NOMO-1 (cell line): ENCODE measurements around the gene HIPK2.

ENCODE experiments used
- DNase-seq, 2 experiments: peaks; one replicate each; lab custom pipeline; 2025; ENCODE audit not compliant: unreplicated experiment in 2 of 2; lab: John Stamatoyannopoulos, UW

Gene HIPK2

DNA sequence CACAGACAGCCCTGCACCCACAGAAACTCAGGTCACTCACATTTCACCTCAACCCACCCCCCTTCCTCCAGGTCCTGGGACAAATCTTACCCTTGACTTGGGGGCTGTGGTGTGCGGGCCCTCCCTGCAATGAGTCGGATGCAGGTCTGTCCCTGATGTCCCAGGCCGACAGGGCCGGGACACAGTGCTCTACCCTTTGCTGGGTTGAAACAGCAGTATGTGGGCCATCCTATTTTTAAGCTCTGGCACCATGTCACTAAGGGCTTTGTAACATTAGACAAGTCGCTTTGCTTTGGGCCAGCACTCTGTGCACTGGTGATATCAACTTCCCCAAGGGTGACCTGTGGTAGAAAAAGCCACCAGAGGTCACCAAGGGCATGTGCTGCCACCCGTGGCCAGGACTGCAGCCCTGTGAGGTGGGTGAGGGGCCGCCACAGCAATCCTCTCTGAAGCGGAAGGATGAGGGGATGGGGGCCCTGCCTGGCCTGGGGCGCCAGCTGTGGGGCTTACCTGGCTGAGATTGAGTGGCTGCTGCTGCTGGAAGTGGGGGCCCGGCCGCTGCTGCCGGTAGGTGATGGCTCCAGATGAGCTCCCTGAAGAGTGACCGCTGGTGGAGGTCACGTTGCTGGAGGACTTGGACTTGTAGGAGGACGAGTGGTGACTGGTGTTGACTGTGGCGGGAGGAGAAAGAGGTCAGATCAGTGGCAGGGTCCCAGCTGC, 203.0 kb downstream of the HIPK2 start:
- DNase-seq = no peak

GRCh38 chr7:139573871-139574270, 203.9 kb downstream of the HIPK2 start:
- no peak for DNase-seq

DNA sequence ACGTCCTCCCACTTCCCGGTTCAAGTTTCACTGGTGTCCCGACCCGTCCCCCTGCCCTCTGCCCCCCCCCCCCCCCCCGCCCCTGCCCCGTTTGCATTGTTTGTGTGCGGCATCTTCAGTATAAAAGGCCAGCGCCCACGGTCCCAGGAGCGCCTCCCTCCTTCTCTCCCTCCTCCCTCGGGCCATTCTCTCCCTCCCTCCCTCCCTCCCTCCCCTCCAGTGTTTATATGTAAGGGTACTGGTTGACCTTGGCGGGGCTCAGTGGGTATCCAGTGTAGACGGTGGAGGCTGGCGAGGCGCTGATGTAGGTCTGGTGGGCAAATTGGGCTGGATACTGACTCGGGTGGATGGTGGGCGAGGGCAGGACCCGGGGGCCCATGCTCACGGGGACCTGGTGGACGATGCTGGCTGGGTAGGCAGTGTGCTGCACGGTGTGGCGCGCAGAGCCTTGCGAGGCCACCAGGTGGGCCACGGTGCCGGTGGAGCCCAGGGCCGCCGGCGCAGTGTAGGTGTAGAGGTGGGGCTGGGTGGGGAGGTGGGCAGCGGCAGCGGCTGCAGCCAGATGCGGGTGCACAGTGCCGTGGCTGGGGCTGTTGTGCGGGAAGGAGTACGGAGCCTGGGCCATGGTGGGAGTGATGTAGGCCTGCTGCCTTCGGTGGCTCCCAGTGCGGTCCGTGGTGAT, 205.0 kb downstream of the HIPK2 start:
- DNase-seq = no peak

DNA sequence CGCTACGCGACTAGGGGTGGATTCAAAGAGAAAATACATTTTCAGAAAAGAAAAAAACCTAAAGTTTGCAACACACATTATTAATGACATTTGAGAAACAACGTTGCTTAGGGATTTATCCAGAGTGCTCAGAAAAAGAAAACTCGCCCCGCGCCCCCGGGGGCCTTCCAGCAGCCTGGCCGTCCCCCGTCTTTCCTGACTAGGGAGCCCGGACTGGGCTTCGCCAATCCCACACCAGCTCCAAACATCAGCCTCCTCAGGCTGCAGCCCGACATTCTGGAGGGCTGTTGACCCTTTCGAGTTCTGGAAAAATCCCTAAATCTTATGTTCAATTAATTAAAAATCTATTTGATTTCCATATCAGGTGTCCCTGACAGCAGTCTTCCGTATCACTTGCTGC, 205.7 kb downstream of the HIPK2 start:
- DNase-seq = no peak

GRCh38 chr7:139571651-139572050, 206.1 kb downstream of the HIPK2 start:
- DNase-seq = no peak

GRCh38 chr7:139571190-139571589, 206.6 kb downstream of the HIPK2 start:
- no peak for DNase-seq

GRCh38 chr7:139570626-139571025, 207.2 kb downstream of the HIPK2 start:
- no peak for DNase-seq

DNA sequence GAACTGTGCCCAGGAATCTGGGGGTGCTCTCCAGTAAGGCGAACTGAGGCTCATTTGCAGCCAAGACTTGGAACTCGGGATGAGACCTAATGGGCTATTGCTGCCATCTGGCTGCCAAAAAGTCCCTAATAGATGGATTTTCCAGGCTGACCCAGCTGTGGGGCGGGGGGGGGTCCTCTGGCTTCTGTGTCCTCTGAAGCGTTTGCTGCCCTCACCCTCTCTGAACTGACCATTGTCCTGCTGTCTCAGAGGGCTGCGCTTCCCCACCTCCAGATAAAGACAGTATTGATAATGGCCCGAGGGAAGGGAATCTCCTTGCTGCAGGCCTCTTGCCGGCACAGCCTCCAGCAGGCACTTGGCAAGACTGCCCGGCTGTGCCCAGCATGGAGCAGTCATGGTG, 207.7 kb downstream of the HIPK2 start:
- DNase-seq = no peak

DNA sequence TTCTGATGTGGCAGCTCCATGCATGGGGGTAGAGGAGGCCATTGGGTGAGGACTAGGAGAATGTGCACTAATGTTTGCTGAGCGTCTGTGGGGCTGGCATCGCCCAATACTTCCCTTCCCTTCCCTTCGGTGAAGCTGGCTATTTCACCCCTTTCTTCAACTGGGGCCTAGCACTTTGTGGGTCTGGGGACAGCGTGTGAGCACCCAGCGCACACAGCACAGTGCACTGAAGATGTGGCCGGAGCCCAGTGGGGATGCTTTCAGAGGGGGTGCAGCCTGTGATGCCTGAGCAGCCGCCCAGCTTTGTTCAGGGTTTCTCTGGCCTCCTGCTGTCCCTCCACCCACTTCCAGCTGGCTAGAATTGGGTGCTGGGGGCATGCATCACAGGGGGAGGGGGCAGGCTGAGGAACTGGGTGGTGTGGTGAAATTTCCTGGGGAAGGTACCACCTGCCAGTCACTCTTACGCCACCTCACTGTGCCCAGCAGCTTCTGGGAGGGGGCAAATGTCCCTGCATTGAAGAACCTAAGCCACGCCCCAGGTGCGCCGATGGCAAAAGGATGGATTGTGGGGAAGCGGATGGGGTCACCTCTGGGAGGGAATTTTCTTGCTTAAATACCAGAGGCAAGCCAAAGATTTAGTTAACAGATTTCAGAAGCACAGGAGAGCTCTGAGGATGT, 208.8 kb downstream of the HIPK2 start:
- no peak for DNase-seq

- DNase-seq = no peak
These were observed 209.5 kb downstream of the HIPK2 start for GRCh38 chr7:139568346-139568675.

GRCh38 chr7:139567647-139568345, 210.0 kb downstream of the HIPK2 start:
- DNase-seq = no peak

GRCh38 chr7:139566736-139567646, 210.8 kb downstream of the HIPK2 start:
- DNase-seq = no peak

GRCh38 chr7:139566075-139566474, 211.7 kb downstream of the HIPK2 start:
- DNase-seq = no peak

- DNase-seq = no peak
These were observed 213.9 kb downstream of the HIPK2 start for GRCh38 chr7:139563856-139564255.

- no peak for DNase-seq
These were observed 214.7 kb downstream of the HIPK2 start for GRCh38 chr7:139562961-139563565.

DNA sequence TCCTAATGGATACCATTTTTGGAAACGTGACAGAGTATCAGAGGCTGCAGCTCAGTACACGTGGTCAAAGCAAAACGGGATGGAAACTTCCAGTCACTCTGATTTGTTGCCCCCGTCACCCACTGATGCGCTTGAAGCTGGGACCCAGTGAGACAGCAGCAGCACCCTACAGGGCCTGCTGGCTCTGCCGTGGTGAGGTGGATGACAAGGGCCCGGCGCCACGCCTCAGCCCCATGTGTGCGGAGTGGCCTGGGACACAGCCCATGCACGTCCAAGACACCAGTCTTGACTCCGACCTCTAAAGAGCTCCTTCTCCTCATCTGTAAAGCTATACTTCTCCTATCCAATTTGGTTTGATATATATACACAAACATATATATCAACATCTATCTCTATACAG, 215.3 kb downstream of the HIPK2 start:
- DNase-seq = no peak

DNA sequence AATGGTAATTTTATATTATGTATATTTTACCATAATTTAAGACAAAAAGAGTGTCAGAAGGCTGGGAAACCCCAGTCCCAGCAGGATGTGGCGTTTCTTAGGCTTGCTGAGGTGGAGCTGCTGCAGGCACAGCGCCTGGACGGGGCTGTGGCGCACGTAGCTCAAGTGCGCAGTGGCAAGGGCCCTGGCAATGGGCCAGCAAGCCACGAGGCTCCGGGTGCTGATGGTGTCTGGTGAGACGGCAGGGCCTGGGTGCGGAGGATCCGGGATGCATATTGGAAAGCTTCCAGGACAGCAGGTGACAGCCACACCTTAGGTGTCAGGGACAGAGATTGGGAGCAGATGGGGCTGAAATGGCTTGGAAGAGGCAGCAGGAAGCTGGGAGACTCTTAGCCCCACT, 217.1 kb downstream of the HIPK2 start:
- DNase-seq = no peak

- DNase-seq = no peak
These were observed 217.6 kb downstream of the HIPK2 start for GRCh38 chr7:139560199-139560598.

- DNase-seq = no peak
These were observed 218.3 kb downstream of the HIPK2 start for GRCh38 chr7:139559364-139560105.
